Endothelial cell of umbilical vein (primary cell): ENCODE results near the gene SAMD4B. TPM values are rescaled to one million over a fixed set of nuclear protein-coding genes. Genes with fewer than 3 reads are reported as not detected.

ENCODE experiments used
- BruUV-seq: library from RNA; stranded (reverse); fragments of 400-500 nt; replicated peaks from 2 replicates; lab custom pipeline; 2021; lab: Mats Ljungman, UMichigan
- CTCF ChIA-PET: fragments of 300-600, 350-600 bp; sonication (Branson Sonifier 250); formaldehyde crosslinking; loops from one replicate; lab custom pipeline; 2021; ENCODE audit warnings: antibody characterized with exemption, inconsistent platforms; lab: Charles Lee
- POLR2A ChIA-PET: fragments of 300-600, 350-600 bp; sonication (Branson Sonifier 250); formaldehyde crosslinking; loops from one replicate; lab custom pipeline; 2021; ENCODE audit warnings: antibody characterized with exemption, inconsistent platforms; lab: Charles Lee
- DNase-seq: peaks from one replicate; pipeline ENCODE4 v3.0.0-alpha.2; 2011; ENCODE audit warnings: low read depth, low spot score
- FAIRE-seq: peaks from 2 replicates; lab custom pipeline; 2011; peaks lifted over from hg19 to GRCh38; lab: Jason Lieb, UNC
- H2AFZ ChIP-seq: 2 replicates; pipeline ENCODE4 v1.6.0; 2012; ENCODE audit warnings: low read depth, low read length, control low read depth, inconsistent platforms
- H3K27ac ChIP-seq: 2 replicates; pipeline ENCODE4 v1.5.1; 2011; ENCODE audit warnings: low read depth, mild to moderate bottlenecking, control low read depth, low read length, moderate library complexity; ENCODE audit not compliant: insufficient read depth
- H3K27me3 ChIP-seq, 2 experiments: 2 replicates each; pipeline versions ENCODE4 v1.6.0 to v1.6.1; 2011; ENCODE audit warnings: low read length in 2 of 2, mixed read lengths in 1 of 2; ENCODE audit not compliant: control insufficient read depth in 2 of 2, insufficient read depth in 2 of 2
- H3K36me3 ChIP-seq, 2 experiments: 2 replicates in 1 of 2; 3 replicates in 1 of 2; pipeline ENCODE4 v1.5.1; 2011; ENCODE audit warnings: low read length in 2 of 2, mild to moderate bottlenecking in 1 of 2, moderate library complexity in 1 of 2; ENCODE audit not compliant: control insufficient read depth in 2 of 2, insufficient read depth in 2 of 2; ENCODE audit errors: extremely low read depth in 1 of 2
- H3K4me1 ChIP-seq: 3 replicates; pipeline ENCODE4 v1.5.1; 2011; ENCODE audit warnings: mild to moderate bottlenecking, low read length; ENCODE audit not compliant: control insufficient read depth, insufficient read depth; ENCODE audit errors: extremely low read depth
- H3K4me2 ChIP-seq: 2 replicates; pipeline ENCODE4 v1.6.1; 2011; ENCODE audit warnings: low read length, control low read depth, mixed read lengths; ENCODE audit not compliant: insufficient read depth
- H3K4me3 ChIP-seq, 3 experiments: fragments of 200-600 bp in 1 of 3; sonication (generic), shearing (Covaris generic) in 1 of 3; replicated peaks in 1 of 3; 2 replicates each; pipeline ENCODE4 v1.5.1; 2011 to 2016; ENCODE audit warnings: control low read depth in 3 of 3, low read length in 3 of 3, mild to moderate bottlenecking in 2 of 3, inconsistent platforms in 1 of 3, low read depth in 1 of 3, moderate library complexity in 1 of 3; ENCODE audit not compliant: insufficient read depth in 1 of 3
- H3K79me2 ChIP-seq: 2 replicates; pipeline ENCODE4 v1.6.0; 2012; ENCODE audit warnings: low read length, inconsistent platforms; ENCODE audit not compliant: control insufficient read depth, insufficient read depth
- H3K9ac ChIP-seq: replicated peaks from 2 replicates; pipeline ENCODE3; 2011; ENCODE audit warnings: low read length, control low read depth; ENCODE audit not compliant: insufficient read depth; ENCODE audit errors: extremely low read depth
- H3K9me1 ChIP-seq: replicated peaks from 3 replicates; pipeline ENCODE4 v1.6.0; 2011; ENCODE audit warnings: mild to moderate bottlenecking, low read length; ENCODE audit not compliant: control insufficient read depth, insufficient read depth; ENCODE audit errors: extremely low read depth
- H3K9me3 ChIP-seq: replicated peaks from 2 replicates; pipeline ENCODE4 v1.5.1; 2012; ENCODE audit warnings: low read length, inconsistent platforms; ENCODE audit not compliant: control insufficient read depth, insufficient read depth
- H4K20me1 ChIP-seq: replicated peaks from 2 replicates; pipeline ENCODE3; 2011; ENCODE audit warnings: mild to moderate bottlenecking, low read length; ENCODE audit not compliant: control insufficient read depth, insufficient read depth; ENCODE audit errors: extremely low read depth
- CTCF ChIP-seq, 2 donors: IDR thresholded peaks; 1 replicate in 1 of 2; 2 replicates in 1 of 2; pipeline ENCODE4 v1.5.1; 2011; ENCODE audit warnings: low read length in 2 of 2, mild to moderate bottlenecking in 2 of 2, moderate library complexity in 2 of 2, control low read depth in 1 of 2, inconsistent platforms in 1 of 2, low read depth in 1 of 2; ENCODE audit not compliant: insufficient read depth in 1 of 2; ENCODE audit errors: extremely low read depth in 1 of 2
- EZH2 ChIP-seq: IDR thresholded peaks from 2 replicates; pipeline ENCODE4 v1.6.1; 2012; ENCODE audit warnings: borderline replicate concordance, low read depth, mild to moderate bottlenecking, moderate library complexity, low read length, inconsistent platforms; ENCODE audit not compliant: severe bottlenecking
- FOS ChIP-seq: IDR thresholded peaks from 2 replicates; pipeline ENCODE4 v1.6.1; 2011; ENCODE audit warnings: mild to moderate bottlenecking, low read length, moderate library complexity, borderline replicate concordance; ENCODE audit not compliant: insufficient read depth
- GATA2 ChIP-seq: IDR thresholded peaks from 2 replicates; pipeline ENCODE4 v1.7.0; 2011; ENCODE audit warnings: low read depth, mild to moderate bottlenecking, moderate library complexity, mixed read lengths, low read length; ENCODE audit not compliant: insufficient read length, insufficient read depth
- MYC ChIP-seq: IDR thresholded peaks from one replicate; pipeline ENCODE4 v1.6.1; 2011; ENCODE audit warnings: mild to moderate bottlenecking, low read depth, low read length
- POLR2A ChIP-seq: IDR thresholded peaks from 2 replicates; pipeline ENCODE4 v1.6.1; 2012; ENCODE audit warnings: low read depth, mild to moderate bottlenecking, control low read depth, low read length
- POLR2AphosphoS5 ChIP-seq: IDR thresholded peaks from 2 replicates; pipeline ENCODE4 v1.6.1; 2012; ENCODE audit warnings: low read depth, mild to moderate bottlenecking, control low read depth, low read length, moderate library complexity; ENCODE audit not compliant: insufficient read depth
- dilution Hi-C: fragments of 300-500 bp; cut with MboI; formaldehyde crosslinking; loops from one replicate; pipeline ENCODE4 v1.15.0; 2019; ENCODE audit warnings: low sequenced_read_pairs; ENCODE audit not compliant: extremely low pct_ligation_motif_present
- intact Hi-C: fragments of 100-400 bp; cut with micrococcal nuclease; formaldehyde crosslinking; loops from one replicate; pipeline ENCODE4 v1.10.0; 2022
- polyA plus RNA-seq, 4 experiments: library from polyadenylated mRNA; depleted of rRNA in 3 of 4; stranded (reverse) in 3 of 4; unstranded in 1 of 4; fragments of >200 nt; gene quantifications; 2 replicates each; pipeline versions ENCODE4 v1.2.1 to v1.2.3, GENCODE V29; 2011 to 2012; ENCODE audit warnings: missing spikeins in 1 of 4
- total RNA-seq: library from RNA; stranded (reverse); gene quantifications from 2 replicates; pipeline ENCODE4 v1.2.3, GENCODE V29; 2021
- TF ChIP-seq, protein P1 (sequence below): IDR thresholded peaks from 2 replicates; pipeline ENCODE4 v1.6.1; 2011; ENCODE audit not compliant: insufficient read depth, insufficient read length

SAMD4B gene
- total and polyA plus RNA-seq, 2 donors (not counting 3 experiments of a cell fraction or from before 2014, with no cell fraction given): 82.1 to 84.2 TPM

GRCh38 chr19:39352381-39353255, 10.4 kb downstream of the SAMD4B start:
- no peak for DNase-seq
- no peak overlapping the region for H3K4me3 ChIP-seq
- H2AFZ ChIP-seq: no peak overlapping the region
- H3K4me2 ChIP-seq: no peak overlapping the region
- ChIA-PET POLR2A (no interaction called here), CTCF (no interaction called here)
- no peaks in the 10 kb centered on the region for H3K27me3 ChIP-seq
- no peaks in the 10 kb centered on the region for H3K9me1 ChIP-seq
- no peaks in the 10 kb centered on the region for H4K20me1 ChIP-seq
- FAIRE-seq: no peak
- dilution Hi-C loops (no loop called here), intact Hi-C loops (no loop called here)
- H3K9me3 ChIP-seq: no peaks in the 10 kb centered on the region
- no peak for TF ChIP-seq GATA2
- no peak for TF ChIP-seq EZH2
- H3K79me2 ChIP-seq: peaks cover 9% of the 10 kb centered on the region
- peaks cover 3% of the 10 kb centered on the region for H3K4me1 ChIP-seq
- no peak overlapping the region for H3K27ac ChIP-seq
- H3K9ac ChIP-seq: no peak overlapping the region
- BruUV-seq: no TSS peak
- peaks cover 23 to 30% of the 10 kb centered on the region in 2 experiments for H3K36me3 ChIP-seq

DNA sequence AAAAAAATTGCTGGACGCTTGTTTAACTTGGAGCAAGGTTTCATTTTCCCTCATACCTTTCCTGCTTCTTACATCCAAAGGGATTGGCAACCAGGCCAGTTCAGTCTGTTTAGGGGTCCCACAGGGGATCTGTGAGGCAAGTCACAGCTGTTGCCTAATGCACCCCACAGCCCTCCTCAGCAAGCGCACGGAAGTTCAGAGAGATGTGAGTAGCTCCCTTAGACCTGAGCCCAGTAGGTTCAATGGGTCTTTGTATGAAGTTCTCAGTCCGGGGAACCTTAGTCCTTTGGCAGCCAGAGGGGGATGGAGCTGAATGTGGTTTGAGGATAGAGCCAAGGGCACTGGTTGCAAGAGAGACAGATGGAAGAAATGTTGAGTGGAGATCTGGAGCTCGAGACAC, 13.0 kb downstream of the SAMD4B start:
- no peak for TF ChIP-seq CTCF (IDR thresholded peaks at IDR 0.05; ENCODE audit: extremely low read depth in 1 of 2, insufficient read depth in 1 of 2, low read depth in 1 of 2, low read length in 2 of 2)
- TF ChIP-seq FOS: no peak
- no peak for TF ChIP-seq POLR2A
- TF ChIP-seq, protein P1, sequence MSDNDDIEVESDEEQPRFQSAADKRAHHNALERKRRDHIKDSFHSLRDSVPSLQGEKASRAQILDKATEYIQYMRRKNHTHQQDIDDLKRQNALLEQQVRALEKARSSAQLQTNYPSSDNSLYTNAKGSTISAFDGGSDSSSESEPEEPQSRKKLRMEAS: no peak
- no peak for TF ChIP-seq MYC
- no peak for TF ChIP-seq POLR2AphosphoS5
- Histone ChIP-seq H3K4me1 (no peaks in the 10 kb centered on the region), H3K9ac (no peak overlapping the region), H3K4me2 (no peak overlapping the region), H3K9me1 (no peaks in the 10 kb centered on the region), H3K4me3 (no peak overlapping the region), H2AFZ (no peak overlapping the region), H3K27me3 (no peaks in the 10 kb centered on the region), H4K20me1 (no peaks in the 10 kb centered on the region), H3K9me3 (no peaks in the 10 kb centered on the region), H3K36me3 (peaks cover 27 to 37% of the 10 kb centered on the region in 2 experiments), H3K27ac (no peak overlapping the region), H3K79me2 (peaks cover 3% of the 10 kb centered on the region)
- DNase-seq: no peak
- CTCF ChIA-PET: no interaction called here
- FAIRE-seq: no peak
- POLR2A ChIA-PET: no interaction called here
- BruUV-seq: no TSS peak
- intact Hi-C loops: no loop called here
- dilution Hi-C loops: no loop called here
